ENCODE results near the gene EFHC1.

EFHC1 gene

GRCh38 chr6:52566201-52566600 is 146.1 kb downstream of the EFHC1 start:
- no peak for TF ChIP-seq CTCF (IDR thresholded peaks at IDR 0.05; ENCODE audit: low read depth, low read length)
- no peak for DNase-seq (ENCODE audit: extremely low read depth, low read depth)

- DNase-seq (ENCODE audit: extremely low read depth, low read depth), result peak; percentile 94
- TF ChIP-seq CTCF (IDR thresholded peaks at IDR 0.05; ENCODE audit: low read depth, low read length), result no peak
Observed at GRCh38 chr6:52566853-52567279, 146.7 kb downstream of the EFHC1 start.

- no peak for DNase-seq (ENCODE audit: extremely low read depth, low read depth)
- TF ChIP-seq CTCF (IDR thresholded peaks at IDR 0.05; ENCODE audit: low read depth, low read length), result no peak
Observed at GRCh38 chr6:52568320-52568719, 148.2 kb downstream of the EFHC1 start.

- no peak for TF ChIP-seq CTCF (IDR thresholded peaks at IDR 0.05; ENCODE audit: low read depth, low read length)
- no peak for DNase-seq (ENCODE audit: extremely low read depth, low read depth)
Observed at GRCh38 chr6:52570291-52570700, 150.2 kb downstream of the EFHC1 start.

- TF ChIP-seq CTCF (IDR thresholded peaks at IDR 0.05; ENCODE audit: low read depth, low read length), result no peak
Observed at GRCh38 chr6:52571099-52571755, 151.1 kb downstream of the EFHC1 start.

GRCh38 chr6:52572536-52572935 is 152.4 kb downstream of the EFHC1 start:
- no peak for TF ChIP-seq CTCF (IDR thresholded peaks at IDR 0.05; ENCODE audit: low read depth, low read length)
- DNase-seq (ENCODE audit: extremely low read depth, low read depth), result no peak

More at GRCh38 chr6:52571099-52571755, 151.1 kb downstream of the EFHC1 start:
- no peak for DNase-seq (ENCODE audit: extremely low read depth, low read depth)

- TF ChIP-seq CTCF (IDR thresholded peaks at IDR 0.05; ENCODE audit: low read depth, low read length), result peak; percentile 12
- DNase-seq (ENCODE audit: extremely low read depth, low read depth), result no peak
Observed at GRCh38 chr6:52573295-52573694, 153.2 kb downstream of the EFHC1 start.
